ENCODE results near the gene GNAO1.
"Not testable (repeated sequence)": the region's sequence is repeated elsewhere in the genome, so short reads cannot be mapped to it uniquely, and the experiment has no call there.

Gene GNAO1

GRCh38 chr16:56382459-56382858 is 191.2 kb downstream of the GNAO1 start:
- no peak for TF ChIP-seq CTCF (IDR thresholded peaks at IDR 0.05; ENCODE audit: control insufficient read depth, insufficient read depth, low read depth, low read length, missing control alignments)
- no peak for DNase-seq (ENCODE audit: low read depth)
- H3K4me3 ChIP-seq (ENCODE audit: control insufficient read depth, low read depth, low read length), result no peak overlapping the region

- no peak for DNase-seq (ENCODE audit: low read depth)
- H3K4me3 ChIP-seq (ENCODE audit: control insufficient read depth, low read depth, low read length), result no peak overlapping the region
- TF ChIP-seq CTCF (IDR thresholded peaks at IDR 0.05; ENCODE audit: control insufficient read depth, insufficient read depth, low read depth, low read length, missing control alignments), result no peak
Measured at GRCh38 chr16:56382901-56383355, 191.6 kb downstream of the GNAO1 start.

GRCh38 chr16:56384074-56384721 is 192.9 kb downstream of the GNAO1 start:
- DNase-seq (ENCODE audit: low read depth), result no peak
- no peak for TF ChIP-seq CTCF (IDR thresholded peaks at IDR 0.05; ENCODE audit: control insufficient read depth, insufficient read depth, low read depth, low read length, missing control alignments)
- no peak overlapping the region for H3K4me3 ChIP-seq (ENCODE audit: control insufficient read depth, low read depth, low read length)

- no peak overlapping the region for H3K4me3 ChIP-seq (ENCODE audit: control insufficient read depth, low read depth, low read length)
- no peak for TF ChIP-seq CTCF (IDR thresholded peaks at IDR 0.05; ENCODE audit: control insufficient read depth, insufficient read depth, low read depth, low read length, missing control alignments)
- no peak for DNase-seq (ENCODE audit: low read depth)
Measured at GRCh38 chr16:56387396-56387795, 196.1 kb downstream of the GNAO1 start.

- no peak overlapping the region for H3K4me3 ChIP-seq (ENCODE audit: control insufficient read depth, low read depth, low read length)
- no peak for DNase-seq (ENCODE audit: low read depth)
- no peak for TF ChIP-seq CTCF (IDR thresholded peaks at IDR 0.05; ENCODE audit: control insufficient read depth, insufficient read depth, low read depth, low read length, missing control alignments)
Measured at GRCh38 chr16:56388209-56388608, 196.9 kb downstream of the GNAO1 start.

DNA sequence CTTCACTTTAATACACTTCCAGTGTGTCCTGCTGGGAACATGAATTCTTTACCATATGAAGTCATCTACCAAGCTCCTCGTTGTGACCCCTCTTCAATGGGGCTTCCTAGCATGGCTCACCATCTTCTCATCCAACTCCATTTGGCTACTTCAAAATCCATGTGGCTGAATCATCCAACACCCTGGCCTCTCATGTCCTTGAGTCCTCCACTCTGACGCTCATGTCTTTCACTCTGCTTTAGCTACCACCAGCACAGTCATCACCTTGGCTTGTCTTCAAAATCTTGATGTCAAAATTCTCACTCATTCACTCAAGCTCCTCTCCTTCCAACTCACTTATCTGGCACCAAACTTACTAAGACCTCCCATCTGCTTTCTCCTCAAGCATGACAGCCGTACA is 198.3 kb downstream of the GNAO1 start:
- peak; percentile 90 for DNase-seq (ENCODE audit: low read depth)
- TF ChIP-seq CTCF (IDR thresholded peaks at IDR 0.05; ENCODE audit: control insufficient read depth, insufficient read depth, low read depth, low read length, missing control alignments), result no peak
- H3K4me3 ChIP-seq (ENCODE audit: control insufficient read depth, low read depth, low read length), result no peak overlapping the region

DNA sequence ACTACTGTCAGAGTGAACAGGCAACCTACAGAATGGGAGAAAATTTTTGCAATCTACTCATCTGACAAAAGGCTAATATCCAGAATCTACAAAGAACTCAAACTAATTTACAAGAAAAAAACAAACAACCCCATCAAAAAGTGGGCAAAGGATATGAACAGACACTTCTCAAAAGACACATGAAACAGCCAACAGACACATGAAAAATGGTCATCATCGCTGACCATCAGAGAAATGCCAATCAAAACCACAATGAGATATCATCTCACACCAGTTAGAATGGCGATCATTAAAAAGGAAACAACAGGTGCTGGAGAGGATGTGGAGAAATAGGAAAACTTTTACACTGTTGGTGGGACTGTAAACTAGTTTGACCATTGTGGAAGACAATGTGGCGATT is 205.4 kb downstream of the GNAO1 start:
- H3K4me3 ChIP-seq (ENCODE audit: control insufficient read depth, low read depth, low read length); DNase-seq (ENCODE audit: low read depth): not testable (repeated sequence)
